Fibroblast of skin of left biceps (primary cell): ENCODE measurements around the gene SUSD1.
A peak's percentile ranks its signal among the peaks of the same experiment; 100 is the strongest.

Experiments used
- DNase-seq, 2 experiments: peaks; one replicate each; pipeline ENCODE4 v3.0.0-alpha.2; 2013; ENCODE audit warnings: low read depth in 2 of 2

Gene SUSD1

GRCh38 chr9:112015149-112015548 is 159.9 kb downstream of the SUSD1 start:
- DNase-seq = no peak

GRCh38 chr9:112013266-112013665 is 161.8 kb downstream of the SUSD1 start:
- no peak for DNase-seq

- DNase-seq = peak; percentile 79 to 82
Measured at GRCh38 chr9:112012026-112012902, 162.8 kb downstream of the SUSD1 start.

GRCh38 chr9:112011051-112011620 is 164.0 kb downstream of the SUSD1 start:
- no peak for DNase-seq

- no peak for DNase-seq
Measured at GRCh38 chr9:112010537-112010936, 164.6 kb downstream of the SUSD1 start.

GRCh38 chr9:112009656-112010055 is 165.4 kb downstream of the SUSD1 start:
- no peak for DNase-seq

- DNase-seq = no peak
Measured at GRCh38 chr9:112007575-112008240, 167.4 kb downstream of the SUSD1 start.

GRCh38 chr9:112006361-112007020 is 168.6 kb downstream of the SUSD1 start:
- DNase-seq = no peak

- DNase-seq = no peak
Measured at GRCh38 chr9:112005939-112006338, 169.2 kb downstream of the SUSD1 start.

GRCh38 chr9:112003538-112003937 is 171.6 kb downstream of the SUSD1 start:
- DNase-seq = no peak

GRCh38 chr9:112002847-112003457 is 172.1 kb downstream of the SUSD1 start:
- no peak for DNase-seq

GRCh38 chr9:112002131-112002846 is 172.8 kb downstream of the SUSD1 start:
- DNase-seq = no peak

GRCh38 chr9:112000743-112001142 is 174.4 kb downstream of the SUSD1 start:
- DNase-seq = no peak

GRCh38 chr9:111999319-111999718 is 175.8 kb downstream of the SUSD1 start:
- no peak for DNase-seq

- no peak for DNase-seq
Measured at GRCh38 chr9:111997831-111998230, 177.3 kb downstream of the SUSD1 start.

- no peak for DNase-seq
Measured at GRCh38 chr9:111994831-111995458, 180.2 kb downstream of the SUSD1 start.

GRCh38 chr9:111993319-111993718 is 181.8 kb downstream of the SUSD1 start:
- DNase-seq = no peak

GRCh38 chr9:111992523-111992922 is 182.6 kb downstream of the SUSD1 start:
- peak in 1 of 2 experiments; percentile 20 for DNase-seq

- no peak for DNase-seq
Measured at GRCh38 chr9:111991179-111991578, 183.9 kb downstream of the SUSD1 start.
